ENCODE data around the gene SFMBT1.

DNA sequence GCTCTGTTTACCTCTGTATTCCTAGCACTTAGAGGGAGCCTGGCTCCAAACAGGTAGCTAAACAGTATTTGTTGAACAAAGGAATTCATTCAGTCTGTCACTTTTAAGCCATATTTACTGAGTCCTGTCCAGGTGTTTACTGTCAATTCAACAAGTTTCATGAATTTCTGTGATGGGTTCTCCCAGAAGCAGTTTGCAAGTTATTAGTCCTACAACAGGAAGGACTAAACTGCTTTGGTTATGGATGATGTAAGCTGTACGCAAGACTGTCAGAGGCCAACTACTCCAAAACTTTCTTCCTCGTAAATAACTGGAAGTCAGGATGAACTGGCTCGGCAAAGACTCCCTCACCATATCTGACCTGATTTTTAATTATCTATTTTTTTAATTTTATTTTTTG lies 173.6 kb downstream of the SFMBT1 start:
- no peak for TF ChIP-seq CTCF (IDR thresholded peaks at IDR 0.05)
- TF ChIP-seq EP300 (IDR thresholded peaks at IDR 0.05): no peak
- no peak for TF ChIP-seq FOXS1 (CRISPR knock-in tag; IDR thresholded peaks at IDR 0.05)
- TF ChIP-seq, protein P1, sequence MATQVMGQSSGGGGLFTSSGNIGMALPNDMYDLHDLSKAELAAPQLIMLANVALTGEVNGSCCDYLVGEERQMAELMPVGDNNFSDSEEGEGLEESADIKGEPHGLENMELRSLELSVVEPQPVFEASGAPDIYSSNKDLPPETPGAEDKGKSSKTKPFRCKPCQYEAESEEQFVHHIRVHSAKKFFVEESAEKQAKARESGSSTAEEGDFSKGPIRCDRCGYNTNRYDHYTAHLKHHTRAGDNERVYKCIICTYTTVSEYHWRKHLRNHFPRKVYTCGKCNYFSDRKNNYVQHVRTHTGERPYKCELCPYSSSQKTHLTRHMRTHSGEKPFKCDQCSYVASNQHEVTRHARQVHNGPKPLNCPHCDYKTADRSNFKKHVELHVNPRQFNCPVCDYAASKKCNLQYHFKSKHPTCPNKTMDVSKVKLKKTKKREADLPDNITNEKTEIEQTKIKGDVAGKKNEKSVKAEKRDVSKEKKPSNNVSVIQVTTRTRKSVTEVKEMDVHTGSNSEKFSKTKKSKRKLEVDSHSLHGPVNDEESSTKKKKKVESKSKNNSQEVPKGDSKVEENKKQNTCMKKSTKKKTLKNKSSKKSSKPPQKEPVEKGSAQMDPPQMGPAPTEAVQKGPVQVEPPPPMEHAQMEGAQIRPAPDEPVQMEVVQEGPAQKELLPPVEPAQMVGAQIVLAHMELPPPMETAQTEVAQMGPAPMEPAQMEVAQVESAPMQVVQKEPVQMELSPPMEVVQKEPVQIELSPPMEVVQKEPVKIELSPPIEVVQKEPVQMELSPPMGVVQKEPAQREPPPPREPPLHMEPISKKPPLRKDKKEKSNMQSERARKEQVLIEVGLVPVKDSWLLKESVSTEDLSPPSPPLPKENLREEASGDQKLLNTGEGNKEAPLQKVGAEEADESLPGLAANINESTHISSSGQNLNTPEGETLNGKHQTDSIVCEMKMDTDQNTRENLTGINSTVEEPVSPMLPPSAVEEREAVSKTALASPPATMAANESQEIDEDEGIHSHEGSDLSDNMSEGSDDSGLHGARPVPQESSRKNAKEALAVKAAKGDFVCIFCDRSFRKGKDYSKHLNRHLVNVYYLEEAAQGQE (IDR thresholded peaks at IDR 0.05): no peak
- TF ChIP-seq CBX8 (IDR thresholded peaks at IDR 0.05): no peak
- TF ChIP-seq RCOR1 (IDR thresholded peaks at IDR 0.05; ENCODE audit: low read depth, low read length): no peak
- no peak for TF ChIP-seq RAD21 (conservative IDR thresholded peaks at IDR 0.05 in 1 of 2, IDR thresholded peaks at IDR 0.05 in 1 of 2)
- no peak for TF ChIP-seq MAFK (IDR thresholded peaks at IDR 0.05; ENCODE audit: partially characterized antibody)
- no peak for TF ChIP-seq CHD4 (IDR thresholded peaks at IDR 0.05; ENCODE audit: borderline replicate concordance)
- TF ChIP-seq POLR2A (IDR thresholded peaks at IDR 0.05; ENCODE audit: low read length): no peak
- no peak for TF ChIP-seq CEBPB (IDR thresholded peaks at IDR 0.05)
- TF ChIP-seq ESRRA (IDR thresholded peaks at IDR 0.05; ENCODE audit: borderline replicate concordance, low read length): no peak
- TF ChIP-seq ZSCAN20 (CRISPR knock-in tag; IDR thresholded peaks at IDR 0.05): no peak
